Measurements from ENCODE around the gene UBE2D2. TPM values are rescaled to one million over a fixed set of nuclear protein-coding genes. Genes with fewer than 3 reads are reported as not detected.

The UBE2D2 gene
- total RNA-seq, 1 donor from 2014 or later = 57.5 TPM

- intact Hi-C loops (cut with DNase I) = loop anchor here (5.0 kb wide), 1 partner anchor 47 kb away; no protein-coding TSS in a partner anchor
- peaks cover 84% of the 10 kb centered on the region for H3K4me1 ChIP-seq
- H3K27me3 ChIP-seq = no peaks in the 10 kb centered on the region
- no peaks in the 10 kb centered on the region for H3K9me3 ChIP-seq
- peak overlapping the region; percentile 65 to 67 for H3K4me3 ChIP-seq
- TF ChIP-seq POLR2AphosphoS5 (IDR thresholded peaks at IDR 0.05; ENCODE audit: insufficient read depth in 1 of 2, low read depth in 1 of 2) (no peak), POLR2A (IDR thresholded peaks at IDR 0.05) (no peak), CTCF (IDR thresholded peaks at IDR 0.05) (no peak)
- DNase-seq (ENCODE audit: extremely low spot score in 2 of 2) = no peak
- no peaks in the 10 kb centered on the region for H3K36me3 ChIP-seq
- H3K27ac ChIP-seq = peak overlapping the region; percentile 95
These were observed 89.5 kb downstream of the UBE2D2 start for GRCh38 chr5:139650689-139651042.

GRCh38 chr5:139651043-139651834, 90.1 kb downstream of the UBE2D2 start:
- DNase-seq (ENCODE audit: extremely low spot score in 2 of 2) = no peak
- intact Hi-C loops (cut with DNase I) = loop anchor here (5.0 kb wide), 1 partner anchor 46 kb away; no protein-coding TSS in a partner anchor
- TF ChIP-seq POLR2AphosphoS5 (IDR thresholded peaks at IDR 0.05; ENCODE audit: insufficient read depth in 1 of 2, low read depth in 1 of 2) (peak in 1 of 2 donors; percentile 78), POLR2A (IDR thresholded peaks at IDR 0.05) (peak in 1 of 2 donors; percentile 23), CTCF (IDR thresholded peaks at IDR 0.05) (no peak)

GRCh38 chr5:139651853-139652787, 91.0 kb downstream of the UBE2D2 start:
- H3K9me3 ChIP-seq = no peaks in the 10 kb centered on the region
- no peaks in the 10 kb centered on the region for H3K36me3 ChIP-seq
- H3K27ac ChIP-seq = peak overlapping the region; percentile 95
- no peaks in the 10 kb centered on the region for H3K27me3 ChIP-seq
- peaks cover 89% of the 10 kb centered on the region for H3K4me1 ChIP-seq
- peak overlapping the region; percentile 65 to 67 for H3K4me3 ChIP-seq
- no peak for DNase-seq (ENCODE audit: extremely low spot score in 2 of 2)
- TF ChIP-seq POLR2AphosphoS5 (IDR thresholded peaks at IDR 0.05; ENCODE audit: insufficient read depth in 1 of 2, low read depth in 1 of 2) (peak in 1 of 2 donors; percentile 18), POLR2A (IDR thresholded peaks at IDR 0.05) (no peak), CTCF (IDR thresholded peaks at IDR 0.05) (no peak)
- intact Hi-C loops (cut with DNase I) = loop anchor here (5.0 kb wide), 1 partner anchor 45 kb away; no protein-coding TSS in a partner anchor

More at GRCh38 chr5:139651043-139651834, 90.1 kb downstream of the UBE2D2 start:
- Histone ChIP-seq H3K4me3 (peak overlapping the region; percentile 65 to 67), H3K36me3 (no peaks in the 10 kb centered on the region), H3K4me1 (peaks cover 89% of the 10 kb centered on the region), H3K27me3 (no peaks in the 10 kb centered on the region), H3K9me3 (no peaks in the 10 kb centered on the region), H3K27ac (peak overlapping the region; percentile 95)

GRCh38 chr5:139652788-139653241, 91.7 kb downstream of the UBE2D2 start:
- peaks cover 89% of the 10 kb centered on the region for H3K4me1 ChIP-seq
- no peak for TF ChIP-seq POLR2A (IDR thresholded peaks at IDR 0.05)
- TF ChIP-seq POLR2AphosphoS5 (IDR thresholded peaks at IDR 0.05; ENCODE audit: insufficient read depth in 1 of 2, low read depth in 1 of 2) = no peak
- TF ChIP-seq CTCF (IDR thresholded peaks at IDR 0.05) = no peak
- H3K4me3 ChIP-seq = no peak overlapping the region
- peak overlapping the region; percentile 95 for H3K27ac ChIP-seq
- no peaks in the 10 kb centered on the region for H3K36me3 ChIP-seq
- no peaks in the 10 kb centered on the region for H3K9me3 ChIP-seq
- DNase-seq (ENCODE audit: extremely low spot score in 2 of 2) = no peak
- no peaks in the 10 kb centered on the region for H3K27me3 ChIP-seq
- intact Hi-C loops (cut with DNase I) = loop anchor here (5.0 kb wide), 1 partner anchor 44 kb away; no protein-coding TSS in a partner anchor
